DOHH2 (cell line): ENCODE measurements around the gene GNB1L.

Source experiments
- CTCF ChIP-seq: fragments of 200-600 bp; sonication (generic); IDR thresholded peaks from one replicate; pipeline ENCODE4 v1.5.1; 2014; ENCODE audit warnings: antibody characterized with exemption, mild to moderate bottlenecking, low read depth, low read length; ENCODE audit not compliant: poor library complexity, severe bottlenecking
- EZH2phosphoT487 ChIP-seq: fragments of 200-600 bp; sonication (generic); IDR thresholded peaks from 2 replicates; pipeline ENCODE4 v1.6.1; 2017; ENCODE audit warnings: borderline replicate concordance, mild to moderate bottlenecking, antibody characterized with exemption, low read length, moderate library complexity, mixed read lengths

- no peak for TF ChIP-seq CTCF
- TF ChIP-seq EZH2phosphoT487 = no peak
These were observed 7.4 kb downstream of the GNB1L start for GRCh38 chr22:19847345-19847632.
